Fibroblast of lung (primary cell): ENCODE data around the gene CIB2.

Source experiments
- CTCF ChIP-seq, 2 donors: IDR thresholded peaks in 1 of 2; conservative IDR thresholded peaks in 1 of 2; 1 replicate in 1 of 2; 2 replicates in 1 of 2; pipeline ENCODE4 v1.5.1; 2011 to 2012; ENCODE audit warnings: low read length in 2 of 2, control low read depth in 1 of 2, inconsistent platforms in 1 of 2, low read depth in 1 of 2, mild to moderate bottlenecking in 1 of 2
- EZH2 ChIP-seq: IDR thresholded peaks from 2 replicates; pipeline ENCODE4 v1.5.1; 2012; ENCODE audit warnings: low read length, control low read depth, mild to moderate bottlenecking; ENCODE audit errors: missing control alignments

GRCh38 chr15:78090422-78091063 is 40.7 kb downstream of the CIB2 start:
- no peak for TF ChIP-seq EZH2
- TF ChIP-seq CTCF (conservative IDR thresholded peaks at IDR 0.05 in 1 of 2, IDR thresholded peaks at IDR 0.05 in 1 of 2; ENCODE audit: low read depth in 1 of 2, low read length in 2 of 2): no peak
